Measurements from ENCODE around the gene TBCK.

GRCh38 chr4:106109929-106110328 lies 206.1 kb downstream of the TBCK start:
- TF ChIP-seq, protein P1, sequence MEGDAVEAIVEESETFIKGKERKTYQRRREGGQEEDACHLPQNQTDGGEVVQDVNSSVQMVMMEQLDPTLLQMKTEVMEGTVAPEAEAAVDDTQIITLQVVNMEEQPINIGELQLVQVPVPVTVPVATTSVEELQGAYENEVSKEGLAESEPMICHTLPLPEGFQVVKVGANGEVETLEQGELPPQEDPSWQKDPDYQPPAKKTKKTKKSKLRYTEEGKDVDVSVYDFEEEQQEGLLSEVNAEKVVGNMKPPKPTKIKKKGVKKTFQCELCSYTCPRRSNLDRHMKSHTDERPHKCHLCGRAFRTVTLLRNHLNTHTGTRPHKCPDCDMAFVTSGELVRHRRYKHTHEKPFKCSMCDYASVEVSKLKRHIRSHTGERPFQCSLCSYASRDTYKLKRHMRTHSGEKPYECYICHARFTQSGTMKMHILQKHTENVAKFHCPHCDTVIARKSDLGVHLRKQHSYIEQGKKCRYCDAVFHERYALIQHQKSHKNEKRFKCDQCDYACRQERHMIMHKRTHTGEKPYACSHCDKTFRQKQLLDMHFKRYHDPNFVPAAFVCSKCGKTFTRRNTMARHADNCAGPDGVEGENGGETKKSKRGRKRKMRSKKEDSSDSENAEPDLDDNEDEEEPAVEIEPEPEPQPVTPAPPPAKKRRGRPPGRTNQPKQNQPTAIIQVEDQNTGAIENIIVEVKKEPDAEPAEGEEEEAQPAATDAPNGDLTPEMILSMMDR (conservative IDR thresholded peaks at IDR 0.05 in 1 of 2, IDR thresholded peaks at IDR 0.05 in 1 of 2; ENCODE audit: extremely low read depth in 1 of 2, insufficient read depth in 1 of 2, low read depth in 1 of 2, low read length in 2 of 2), result no peak
- TF ChIP-seq EZH2 (IDR thresholded peaks at IDR 0.05; ENCODE audit: borderline replicate concordance, low read length), result no peak

Measured in mammary epithelial cell (primary cell).